DND-41 (cell line): Measurements from ENCODE around the gene PID1.

Experiments
- EZH2 ChIP-seq: IDR thresholded peaks from 3 replicates; pipeline ENCODE4 v1.6.1; 2012; ENCODE audit warnings: borderline replicate concordance, low read depth, mild to moderate bottlenecking, moderate library complexity, low read length, inconsistent platforms; ENCODE audit not compliant: severe bottlenecking
- TF ChIP-seq, protein P1 (sequence below): IDR thresholded peaks from 2 replicates; pipeline ENCODE4 v1.5.1; 2012; ENCODE audit warnings: borderline replicate concordance, low read length, moderate library complexity, mild to moderate bottlenecking; ENCODE audit not compliant: poor library complexity, severe bottlenecking; ENCODE audit errors: extremely low read depth

DNA sequence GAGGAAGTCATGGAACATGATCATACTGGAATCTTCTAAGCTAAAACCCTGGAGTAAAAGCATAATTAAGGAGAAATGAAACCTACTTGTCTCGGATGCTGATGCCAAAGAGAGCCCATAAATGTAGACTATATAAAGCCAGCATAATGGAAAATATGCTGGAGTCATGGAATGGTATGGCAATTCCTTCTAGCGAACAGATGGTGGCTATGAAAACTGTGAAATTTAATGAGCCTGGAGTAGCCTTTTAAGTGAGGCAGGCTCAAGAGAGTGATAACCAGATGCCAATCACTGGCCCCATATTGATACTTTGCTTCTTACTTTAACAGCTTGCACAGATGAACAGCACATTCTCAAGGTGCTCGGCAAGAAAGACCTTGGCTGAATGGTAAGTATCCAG, 206.3 kb downstream of the PID1 start:
- TF ChIP-seq, protein P1, sequence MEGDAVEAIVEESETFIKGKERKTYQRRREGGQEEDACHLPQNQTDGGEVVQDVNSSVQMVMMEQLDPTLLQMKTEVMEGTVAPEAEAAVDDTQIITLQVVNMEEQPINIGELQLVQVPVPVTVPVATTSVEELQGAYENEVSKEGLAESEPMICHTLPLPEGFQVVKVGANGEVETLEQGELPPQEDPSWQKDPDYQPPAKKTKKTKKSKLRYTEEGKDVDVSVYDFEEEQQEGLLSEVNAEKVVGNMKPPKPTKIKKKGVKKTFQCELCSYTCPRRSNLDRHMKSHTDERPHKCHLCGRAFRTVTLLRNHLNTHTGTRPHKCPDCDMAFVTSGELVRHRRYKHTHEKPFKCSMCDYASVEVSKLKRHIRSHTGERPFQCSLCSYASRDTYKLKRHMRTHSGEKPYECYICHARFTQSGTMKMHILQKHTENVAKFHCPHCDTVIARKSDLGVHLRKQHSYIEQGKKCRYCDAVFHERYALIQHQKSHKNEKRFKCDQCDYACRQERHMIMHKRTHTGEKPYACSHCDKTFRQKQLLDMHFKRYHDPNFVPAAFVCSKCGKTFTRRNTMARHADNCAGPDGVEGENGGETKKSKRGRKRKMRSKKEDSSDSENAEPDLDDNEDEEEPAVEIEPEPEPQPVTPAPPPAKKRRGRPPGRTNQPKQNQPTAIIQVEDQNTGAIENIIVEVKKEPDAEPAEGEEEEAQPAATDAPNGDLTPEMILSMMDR: no peak
- TF ChIP-seq EZH2: no peak
